ENCODE data around the gene ZNF780A.

DNA sequence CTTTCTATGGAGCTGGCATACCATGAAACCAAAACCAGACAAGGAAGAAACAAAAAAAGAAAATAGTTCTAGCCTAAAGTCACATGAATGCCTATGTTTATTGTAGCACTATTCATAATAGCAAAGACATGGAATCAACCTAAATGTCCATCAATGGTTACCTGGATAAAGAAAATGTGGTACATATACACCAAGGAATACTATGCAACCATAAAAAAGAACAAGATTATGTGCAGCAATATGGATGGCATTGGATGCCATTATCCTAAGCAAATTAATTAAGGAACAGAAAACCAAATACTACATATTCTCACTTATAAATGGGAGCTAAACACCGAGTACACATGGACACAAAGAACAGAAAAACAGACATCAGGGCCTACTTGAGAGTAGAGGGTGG, 10.5 kb downstream of the ZNF780A start:
- TF ChIP-seq TAF1 (IDR thresholded peaks at IDR 0.05; ENCODE audit: low read depth, low read length): no peak
- TF ChIP-seq POLR2A (IDR thresholded peaks at IDR 0.05; ENCODE audit: low read depth, low read length): no peak
- no peak for TF ChIP-seq POLR2AphosphoS5 (IDR thresholded peaks at IDR 0.05; ENCODE audit: low read depth, low read length)
- TF ChIP-seq SPI1 (IDR thresholded peaks at IDR 0.05; ENCODE audit: low read depth, low read length): no peak
- TF ChIP-seq PAX5 (IDR thresholded peaks at IDR 0.05; ENCODE audit: insufficient read depth, low read length, severe bottlenecking): no peak
- TF ChIP-seq POU2F2 (IDR thresholded peaks at IDR 0.05; ENCODE audit: low read depth, low read length): no peak

Measured in GM12891 (cell line).